ENCODE results near the gene MPG. TPM values are rescaled to one million over a fixed set of nuclear protein-coding genes. Genes with fewer than 3 reads are reported as not detected.

MPG gene
- total and polyA plus RNA-seq, 10 of the 15 experiments (the other 5 are each of a cell fraction or from before 2014, with no cell fraction given): 0.32 to 193 (median 55.7) TPM

- TF ChIP-seq NRF1 (conservative IDR thresholded peaks at IDR 0.05; ENCODE audit: low read depth, low read length): no peak
- no peak for TF ChIP-seq ATF7 (IDR thresholded peaks at IDR 0.05; ENCODE audit: low read depth)
- no peak for TF ChIP-seq SKIL (IDR thresholded peaks at IDR 0.05; ENCODE audit: low read depth, poor library complexity, severe bottlenecking)
- TF ChIP-seq MTA2 (IDR thresholded peaks at IDR 0.05; ENCODE audit: low read depth): no peak
- TF ChIP-seq IKZF2 (IDR thresholded peaks at IDR 0.05): no peak
- TF ChIP-seq MXI1 (IDR thresholded peaks at IDR 0.05; ENCODE audit: low read depth, low read length): no peak
- no peak for TF ChIP-seq HCFC1 (IDR thresholded peaks at IDR 0.05; ENCODE audit: low read length)
- no peak for TF ChIP-seq NR2F1 (conservative IDR thresholded peaks at IDR 0.05)
- no peak for TF ChIP-seq JUNB (IDR thresholded peaks at IDR 0.05)
- no peak for TF ChIP-seq IRF5 (IDR thresholded peaks at IDR 0.05; ENCODE audit: borderline replicate concordance)
- no peak for TF ChIP-seq RFX5 (IDR thresholded peaks at IDR 0.05; ENCODE audit: low read depth, low read length)
- no peak for TF ChIP-seq PBX3 (IDR thresholded peaks at IDR 0.05; ENCODE audit: insufficient replicate concordance, low read depth, low read length)
Measured at GRCh38 chr16:83060-83603, 5.1 kb downstream of the MPG start (continued).

All from GM12878 (cell line).